EL (cell line): ENCODE measurements around the gene DNM3.
"Not testable (repeated sequence)": the region's sequence is repeated elsewhere in the genome, so short reads cannot be mapped to it uniquely, and the experiment has no call there.

Source experiments
- DNase-seq: peaks from one replicate; pipeline ENCODE4 v3.0.0-alpha.2; 2016

Gene DNM3

DNA sequence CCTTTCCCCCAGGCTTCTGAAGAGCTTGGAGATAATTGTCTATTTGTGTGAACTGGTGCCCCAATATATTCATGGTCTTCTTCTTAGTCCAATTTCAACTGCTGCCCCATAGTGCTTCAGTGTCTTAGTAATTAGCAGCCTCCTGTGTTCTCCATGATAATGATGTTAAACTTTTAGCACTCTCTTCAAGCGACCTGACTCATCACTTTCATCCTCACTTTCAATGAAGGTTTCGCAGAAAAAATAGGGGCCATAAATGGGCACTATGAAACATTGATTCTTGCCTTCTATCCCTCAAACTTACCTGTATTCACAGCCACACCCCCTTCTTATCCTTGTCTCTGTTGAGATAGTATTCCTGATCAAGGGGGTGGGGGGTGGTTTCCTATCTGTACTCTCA, 210.6 kb downstream of the DNM3 start:
- DNase-seq: no peak

DNA sequence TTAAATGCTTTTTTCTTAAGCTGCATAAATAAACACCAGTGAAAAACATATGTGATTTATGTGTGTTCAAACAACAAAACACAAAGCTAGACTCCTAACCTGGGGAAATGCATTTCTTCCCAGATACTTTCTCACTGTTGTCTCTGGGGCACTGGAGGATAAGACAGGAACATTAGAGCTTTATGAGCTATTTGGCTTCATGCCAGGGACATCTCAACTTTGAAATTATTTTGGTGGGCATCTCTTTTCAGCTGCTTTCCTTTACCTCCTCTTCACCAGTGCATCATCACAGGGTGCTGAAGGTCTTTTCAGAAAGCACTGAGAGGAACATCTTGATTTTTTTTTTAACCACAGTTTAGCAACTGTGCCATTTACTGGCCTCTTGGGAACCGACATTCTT, 212.9 kb downstream of the DNM3 start:
- DNase-seq: no peak

DNA sequence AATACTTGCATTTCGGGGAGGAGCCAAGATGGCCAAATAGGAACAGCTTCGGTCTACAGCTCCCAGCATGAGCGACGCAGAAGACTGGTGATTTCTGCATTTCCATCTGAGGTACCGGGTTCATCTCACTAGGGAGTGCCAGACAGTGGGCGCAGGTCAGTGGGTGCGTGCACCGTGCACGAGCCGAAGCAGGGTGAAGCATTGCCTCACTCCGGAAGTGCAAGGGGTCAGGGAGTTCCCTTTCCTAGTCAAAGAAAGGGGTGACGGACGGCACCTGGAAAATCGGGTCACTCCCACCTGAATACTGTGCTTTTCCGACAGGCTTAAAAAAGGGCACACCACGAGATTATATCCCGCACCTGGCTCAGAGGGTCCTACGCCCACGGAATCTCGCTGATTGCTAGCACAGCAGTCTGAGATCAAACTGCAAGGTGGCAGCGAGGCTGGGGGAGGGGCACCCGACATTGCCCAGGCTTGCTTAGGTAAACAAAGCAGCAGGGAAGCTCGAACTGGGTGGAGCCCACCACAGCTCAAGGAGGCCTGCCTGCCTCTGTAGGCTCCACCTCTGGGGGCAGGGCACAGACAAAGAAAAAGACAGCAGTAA, 214.6 kb downstream of the DNM3 start:
- DNase-seq: not testable (repeated sequence)

DNA sequence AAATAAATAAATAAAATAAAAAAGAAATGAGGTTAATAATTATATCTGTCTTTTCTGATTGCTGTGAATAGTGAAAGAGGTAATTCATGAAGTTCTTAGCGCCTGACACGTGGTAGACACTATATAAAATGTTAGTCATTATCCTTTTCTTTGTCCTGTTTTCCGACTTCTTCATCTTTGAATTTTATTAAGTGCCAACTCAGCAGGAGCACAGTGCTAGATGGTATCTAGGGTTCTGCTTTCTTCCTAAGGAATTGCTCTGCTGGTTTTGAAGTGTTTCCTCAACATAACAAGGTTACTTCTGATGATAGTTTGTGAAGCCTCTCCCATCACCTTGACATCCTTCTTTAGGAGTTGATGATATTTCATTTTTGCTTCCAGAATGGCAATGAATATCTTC, 227.0 kb downstream of the DNM3 start:
- no peak for DNase-seq

DNA sequence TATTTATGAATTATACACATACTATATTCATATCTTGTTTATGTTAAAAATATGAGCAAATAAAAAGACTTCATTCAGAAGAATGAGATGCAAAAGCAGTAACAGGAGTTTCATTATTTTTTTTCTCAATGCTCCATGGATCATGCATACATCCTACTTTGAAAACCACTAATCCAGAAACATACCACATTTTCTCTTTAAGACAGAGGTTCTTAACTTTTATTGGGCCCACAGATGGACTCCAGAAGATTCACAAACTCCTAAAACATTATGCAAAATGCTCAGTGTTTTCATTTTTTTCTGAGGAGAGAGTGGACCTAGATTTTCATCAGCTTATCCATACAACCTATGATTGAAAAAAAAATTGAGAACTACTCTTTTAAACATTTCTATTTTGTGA, 227.8 kb downstream of the DNM3 start:
- DNase-seq: no peak

DNA sequence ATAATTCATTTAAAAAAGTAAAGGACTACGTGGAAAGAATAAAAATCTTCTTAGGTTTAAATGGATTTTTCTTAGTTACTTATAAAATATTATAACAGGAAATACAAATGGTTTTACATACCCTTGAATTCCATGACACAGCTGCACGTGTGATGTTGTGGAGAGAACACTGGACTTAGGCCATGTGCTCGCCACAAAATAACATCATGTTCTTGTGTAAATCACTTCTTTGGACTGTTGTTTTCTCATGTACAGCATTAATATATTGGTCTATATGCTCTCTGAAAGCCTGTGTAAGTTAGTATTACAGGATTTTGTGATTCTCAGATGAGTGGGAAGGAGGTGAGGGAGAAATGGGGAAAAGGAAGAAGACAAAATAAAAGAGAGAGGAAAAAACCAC, 228.2 kb downstream of the DNM3 start:
- DNase-seq: no peak

DNA sequence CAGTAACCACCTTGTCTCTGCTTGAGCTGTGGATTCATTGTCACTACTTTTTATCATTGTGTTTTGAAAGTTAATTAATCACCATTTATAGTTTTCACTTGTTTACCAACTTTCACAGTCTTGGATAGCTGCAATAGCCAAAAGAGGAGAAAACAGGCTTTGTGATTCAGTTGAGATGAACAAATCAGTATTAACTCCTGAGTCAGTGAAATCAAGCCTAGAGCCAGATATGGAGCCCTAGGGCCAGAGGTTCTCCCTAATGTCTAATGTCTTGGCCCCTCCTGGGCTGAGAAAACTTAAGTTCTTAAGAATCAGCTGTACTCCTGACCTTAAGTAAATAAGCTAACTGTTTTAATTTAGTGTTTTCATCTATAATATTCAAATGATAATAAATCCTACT, 228.8 kb downstream of the DNM3 start:
- DNase-seq: no peak

DNA sequence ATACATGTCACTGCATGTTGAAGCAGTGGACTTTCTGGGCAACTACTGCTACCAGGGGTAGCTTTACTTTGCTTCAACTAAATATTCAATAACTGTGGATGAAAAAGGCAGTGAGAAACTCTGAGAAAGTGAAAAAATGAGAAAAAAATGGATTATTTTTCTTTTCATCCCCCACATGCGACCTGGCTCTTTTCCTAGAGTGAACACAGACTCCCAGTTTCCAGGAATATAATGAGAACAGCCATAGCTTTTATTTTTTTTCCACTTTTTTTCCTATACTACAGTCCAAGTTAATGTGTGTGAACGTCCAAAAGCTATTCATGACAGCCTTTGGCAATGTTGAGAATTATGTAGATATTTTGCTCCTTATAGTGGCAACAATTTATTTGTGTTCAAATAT, 230.4 kb downstream of the DNM3 start:
- no peak for DNase-seq

DNA sequence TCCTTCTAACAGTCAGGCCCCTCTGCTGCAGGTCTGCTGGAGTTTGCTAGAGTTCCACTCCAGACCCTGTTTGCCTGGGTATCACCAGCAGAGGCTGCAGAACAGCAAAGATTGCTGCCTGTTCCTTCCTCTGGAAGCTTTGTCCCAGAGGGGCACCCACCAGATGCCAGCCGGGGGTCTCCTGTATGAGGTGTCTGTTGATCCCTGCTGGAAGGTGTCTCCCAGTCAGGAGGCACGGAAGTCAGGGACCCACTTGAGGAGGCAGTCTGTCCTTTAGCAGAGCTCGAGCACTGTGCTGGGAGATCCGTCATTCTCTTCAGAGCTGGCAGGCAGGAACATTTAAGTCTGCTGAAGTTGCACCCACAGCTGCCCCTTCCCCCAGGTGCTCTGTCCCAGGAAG, 238.6 kb downstream of the DNM3 start:
- DNase-seq: not testable (repeated sequence)

DNA sequence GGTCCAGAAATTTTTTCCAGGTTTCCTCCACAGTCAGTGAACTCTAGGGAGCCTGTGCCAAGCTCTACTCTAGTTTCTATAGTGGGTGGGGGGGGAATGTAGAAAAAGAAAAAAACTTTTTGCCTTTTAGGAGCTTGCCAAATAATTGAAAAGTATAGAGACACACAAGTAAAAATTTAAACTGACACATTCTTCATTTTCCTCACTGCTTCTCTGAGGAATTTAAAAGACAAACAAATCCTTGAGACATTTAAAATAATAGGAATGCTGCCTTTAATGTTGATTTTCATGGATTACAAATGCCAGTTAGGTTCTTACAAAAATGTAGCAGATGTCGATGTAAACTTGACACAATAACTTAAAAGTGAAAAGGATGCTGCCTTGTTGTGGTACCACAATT, 241.9 kb downstream of the DNM3 start:
- DNase-seq: no peak

DNA sequence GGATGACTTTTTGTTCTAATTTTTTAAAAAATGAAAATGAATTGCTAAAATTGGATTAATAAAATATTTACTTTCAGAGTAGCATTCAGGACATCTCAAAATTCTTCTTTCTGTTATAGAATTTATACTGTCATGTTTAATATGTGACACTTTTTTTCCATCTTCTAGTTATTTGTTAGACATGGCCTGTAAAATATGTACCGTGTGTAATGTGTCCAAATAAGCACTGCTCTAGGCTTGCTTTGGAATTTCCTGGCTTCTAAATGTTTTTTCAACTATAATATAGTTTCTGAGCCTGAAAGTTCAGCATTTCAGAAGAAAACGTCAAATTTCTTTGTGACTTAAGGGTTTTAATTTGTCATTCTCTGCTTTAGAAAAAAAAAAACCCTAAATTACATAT, 243.6 kb downstream of the DNM3 start:
- no peak for DNase-seq

DNA sequence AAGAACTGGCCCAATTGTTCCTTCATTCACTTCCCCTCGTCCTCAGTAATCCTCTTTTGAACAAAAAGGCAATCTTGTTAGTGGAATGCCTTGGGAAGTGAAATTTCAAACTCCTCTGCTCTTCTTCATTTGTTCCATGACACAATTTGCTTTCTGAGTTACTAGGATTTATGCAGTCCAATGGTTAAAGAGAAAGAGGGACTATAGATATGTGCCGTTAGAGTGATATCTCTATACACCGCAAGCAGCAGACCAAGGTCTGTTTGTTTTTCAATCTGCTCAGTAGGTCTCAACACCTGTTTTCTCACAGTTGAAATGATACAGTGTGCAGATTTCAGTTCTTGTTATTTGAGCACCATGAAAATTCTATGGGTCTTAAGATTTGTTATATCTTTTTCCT, 244.0 kb downstream of the DNM3 start:
- DNase-seq: no peak

DNA sequence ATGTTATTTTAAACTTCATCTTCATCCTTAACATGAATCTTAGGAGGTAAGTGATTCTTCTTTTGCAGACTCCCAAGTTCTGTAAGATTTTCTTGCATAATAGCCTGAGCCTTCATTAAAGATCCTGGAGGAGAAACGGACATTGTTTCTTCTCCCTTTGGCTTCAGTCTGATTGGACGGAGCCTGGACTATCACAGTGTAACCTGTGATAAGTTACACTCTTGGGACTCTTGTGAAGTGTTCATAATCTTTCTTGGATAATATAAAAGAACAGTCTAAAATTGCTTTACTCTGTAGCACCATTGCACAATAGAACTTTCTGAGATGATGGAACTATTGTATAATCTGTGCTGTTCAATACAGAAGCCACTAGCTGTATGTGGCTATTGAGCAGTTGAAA, 244.8 kb downstream of the DNM3 start:
- no peak for DNase-seq

DNA sequence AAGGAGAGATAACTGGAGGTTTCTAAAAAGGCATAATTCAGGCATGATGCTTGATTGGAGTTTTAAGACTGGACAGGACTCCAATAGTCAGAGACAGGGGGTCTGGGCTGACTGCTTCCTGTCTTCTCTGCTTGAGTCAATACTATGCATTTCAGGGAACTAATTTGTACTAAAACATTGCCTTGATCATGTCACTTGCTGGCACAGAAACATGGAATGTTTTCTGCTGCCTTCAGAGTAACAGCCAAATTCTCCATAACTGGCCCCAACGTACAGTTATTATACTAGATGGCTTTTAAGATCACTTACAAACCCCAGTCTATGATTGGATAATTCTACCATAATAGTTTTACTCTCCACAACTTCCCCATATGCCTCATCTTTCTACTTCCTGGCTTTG, 247.0 kb downstream of the DNM3 start:
- DNase-seq: no peak

DNA sequence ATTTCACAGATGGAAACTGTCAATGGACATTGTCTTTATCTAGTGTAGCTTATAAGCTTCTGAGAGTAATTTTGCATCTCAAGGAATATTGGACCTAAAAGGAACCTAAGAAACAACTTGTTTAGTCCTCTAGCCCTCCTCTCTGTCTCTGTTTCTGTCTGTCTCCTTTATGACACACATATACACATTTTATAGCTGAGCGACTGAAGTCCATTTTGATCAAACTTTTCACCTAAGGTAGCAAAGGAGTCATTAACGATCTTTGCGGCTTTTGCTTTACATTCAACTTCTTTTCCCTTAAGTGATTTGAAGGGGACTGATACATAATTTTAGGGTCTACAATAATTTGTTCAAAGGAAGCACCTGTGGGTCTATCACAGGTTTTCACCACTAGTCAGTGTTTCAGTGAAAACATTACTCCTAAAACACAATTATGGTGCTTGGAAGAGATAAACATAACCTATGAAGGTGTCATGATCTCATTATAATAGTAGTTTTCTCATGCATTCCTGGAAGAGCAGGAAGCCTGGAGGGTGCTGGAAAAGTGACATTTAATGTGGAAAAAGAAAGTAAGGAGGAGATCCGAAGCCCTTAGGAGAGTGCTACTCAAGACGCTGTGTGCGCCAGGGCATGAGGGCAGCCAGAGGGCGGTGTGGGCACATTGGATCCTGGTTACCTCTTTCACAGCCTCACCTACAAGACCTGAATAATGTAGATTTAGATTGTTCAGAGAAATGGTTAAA, 248.6 kb downstream of the DNM3 start:
- peak; percentile 35 for DNase-seq

DNA sequence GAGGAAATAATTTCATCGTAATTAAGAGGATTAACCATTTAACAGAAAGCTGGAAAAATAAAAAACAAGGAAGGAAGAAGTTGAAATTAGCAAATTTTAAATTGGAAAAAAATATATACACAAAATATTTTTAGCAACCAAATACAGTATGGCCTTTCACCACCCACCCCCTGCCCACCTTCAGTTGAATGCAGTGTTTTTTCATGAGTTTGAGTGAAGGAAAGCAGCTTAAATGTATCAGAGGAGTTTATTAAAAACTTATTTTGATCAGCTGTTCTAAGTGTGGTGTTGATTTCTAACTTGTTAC, 249.2 kb downstream of the DNM3 start:
- no peak for DNase-seq

DNA sequence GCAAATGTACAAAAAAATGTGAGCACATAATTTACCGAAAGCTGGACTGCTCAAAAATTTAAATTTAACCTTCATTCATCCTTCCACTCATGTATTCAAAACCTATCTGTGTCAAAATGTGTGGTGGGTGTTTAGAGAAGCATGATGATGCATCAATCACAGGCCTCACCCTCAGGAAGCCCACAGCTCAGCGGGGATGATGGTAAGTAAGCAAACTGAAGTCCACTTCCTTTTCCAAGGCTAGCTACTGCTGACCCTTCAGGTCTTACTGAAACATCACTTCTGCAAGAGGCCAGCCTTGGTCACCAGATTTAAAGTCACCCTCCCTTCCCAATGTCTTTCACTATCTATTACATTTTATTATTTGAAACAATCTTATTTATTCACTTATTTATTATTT, 254.5 kb downstream of the DNM3 start:
- no peak for DNase-seq

DNA sequence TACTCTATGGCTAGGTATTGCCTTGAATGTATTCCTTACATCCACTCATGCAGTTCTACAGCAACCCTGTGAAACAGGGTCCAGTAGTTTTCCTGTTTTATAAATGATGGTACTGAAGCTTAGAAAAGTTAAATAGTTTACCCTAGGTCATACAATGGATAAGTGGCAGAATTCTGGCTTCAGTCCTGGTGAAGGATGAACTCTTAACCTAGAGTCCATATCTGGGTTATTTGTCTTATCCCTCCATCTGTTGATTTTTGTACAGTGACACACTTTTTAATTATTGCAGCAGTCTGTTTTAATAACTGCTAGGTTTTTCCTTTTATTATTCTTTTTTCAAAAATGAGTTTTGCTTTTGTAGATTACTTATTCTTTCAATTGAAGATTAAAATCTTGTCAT, 263.9 kb downstream of the DNM3 start:
- DNase-seq: no peak

DNA sequence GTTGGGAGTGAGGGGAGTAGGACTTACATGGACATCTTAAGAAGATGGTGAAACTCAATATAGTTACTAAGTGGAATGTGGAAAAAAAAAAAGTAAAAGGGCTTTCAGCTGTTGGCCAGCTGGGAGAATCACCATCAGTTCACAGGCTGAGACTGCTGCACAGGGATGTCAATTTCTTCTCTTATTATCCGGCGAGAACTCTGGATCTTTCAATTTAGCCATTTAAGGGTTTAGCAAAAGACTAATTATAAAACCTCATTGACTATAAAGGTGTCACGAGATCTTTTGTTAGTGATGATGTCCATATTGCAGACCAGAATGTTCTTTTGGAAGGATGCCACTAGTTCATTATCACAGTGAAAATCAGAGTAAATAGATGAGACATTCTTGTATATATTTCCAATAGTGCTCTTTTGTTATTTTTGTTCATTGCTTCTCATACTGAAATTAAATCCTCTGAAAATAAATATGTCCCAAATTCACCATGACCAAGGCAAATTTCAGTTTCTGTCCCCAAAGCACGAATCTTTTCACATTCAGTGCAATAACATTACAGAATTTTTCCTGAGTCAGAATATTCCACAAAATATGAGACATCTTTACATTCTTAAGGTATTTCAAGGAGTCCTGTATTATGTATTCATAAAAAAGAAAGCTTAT, 266.1 kb downstream of the DNM3 start:
- DNase-seq: no peak

DNA sequence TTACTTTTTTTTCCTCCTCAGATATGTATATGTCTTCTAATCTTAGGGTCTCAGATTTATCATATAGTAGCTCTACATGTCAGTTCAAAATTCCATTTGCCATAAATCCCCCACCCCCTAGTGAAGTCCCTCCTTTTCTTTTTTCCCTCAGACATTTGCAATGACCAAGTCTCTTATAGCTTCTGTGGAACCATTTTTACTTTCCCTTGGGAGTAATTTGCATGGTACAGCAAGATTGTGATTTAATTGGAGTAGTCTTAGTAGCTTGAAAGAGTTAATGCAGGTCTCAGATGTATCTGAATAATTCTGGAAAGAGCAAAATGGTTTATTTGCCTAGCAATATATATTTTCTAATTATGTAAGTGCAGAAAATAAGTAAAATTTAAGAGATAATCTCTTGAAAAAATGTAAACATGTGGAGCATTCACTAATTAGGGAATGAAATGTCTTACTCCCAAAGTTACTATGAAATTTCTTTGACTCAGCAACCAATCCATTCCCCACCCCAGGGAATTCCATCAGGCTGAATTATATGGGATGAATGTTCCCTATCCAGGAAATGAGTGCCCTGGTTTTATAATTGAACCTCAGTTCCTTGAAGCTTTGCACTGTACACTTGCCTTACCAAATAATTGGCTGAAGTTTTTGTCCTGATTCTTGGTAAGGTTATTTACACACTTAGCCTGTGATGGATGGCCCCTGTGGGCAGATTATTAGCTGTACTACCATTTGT, 267.0 kb downstream of the DNM3 start:
- DNase-seq: peak; percentile 51

DNA sequence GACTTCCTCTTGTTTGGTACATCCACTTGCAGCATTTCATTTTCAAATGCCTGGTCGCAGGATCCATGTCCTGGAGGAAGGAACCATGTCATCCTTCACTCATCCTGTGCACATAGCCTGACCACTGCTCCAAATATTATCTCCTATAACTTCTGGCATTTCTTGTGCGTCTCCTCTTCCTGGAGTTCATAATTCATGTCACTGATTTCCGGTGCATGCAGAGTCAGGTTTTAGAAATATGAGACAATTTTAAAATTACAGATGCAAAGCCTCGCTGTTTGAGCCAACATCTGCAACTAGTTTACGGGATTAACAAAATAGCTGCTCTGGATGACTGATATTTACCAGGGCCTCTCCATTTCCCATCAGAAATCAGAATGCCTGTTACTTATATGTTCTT, 268.1 kb downstream of the DNM3 start:
- DNase-seq: peak; percentile 33

DNA sequence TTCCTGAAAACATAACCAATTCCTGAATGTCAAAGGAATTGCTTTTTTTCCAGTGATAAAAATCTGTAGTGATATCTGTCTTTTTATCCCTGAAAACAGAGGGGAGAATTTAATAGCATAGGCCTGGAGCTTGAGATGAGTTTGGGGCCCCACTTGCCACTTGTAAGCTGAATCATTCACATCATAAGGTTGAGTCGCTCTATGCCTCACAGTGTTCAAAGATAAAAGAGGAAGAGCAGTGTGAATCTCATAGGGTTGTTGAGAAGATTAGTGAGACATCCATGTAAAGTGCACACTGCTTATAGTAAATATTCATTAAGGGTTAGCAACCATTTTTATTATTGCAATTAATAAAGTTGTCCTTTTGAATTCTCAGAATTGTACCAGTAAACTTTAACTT, 271.3 kb downstream of the DNM3 start:
- DNase-seq: no peak

DNA sequence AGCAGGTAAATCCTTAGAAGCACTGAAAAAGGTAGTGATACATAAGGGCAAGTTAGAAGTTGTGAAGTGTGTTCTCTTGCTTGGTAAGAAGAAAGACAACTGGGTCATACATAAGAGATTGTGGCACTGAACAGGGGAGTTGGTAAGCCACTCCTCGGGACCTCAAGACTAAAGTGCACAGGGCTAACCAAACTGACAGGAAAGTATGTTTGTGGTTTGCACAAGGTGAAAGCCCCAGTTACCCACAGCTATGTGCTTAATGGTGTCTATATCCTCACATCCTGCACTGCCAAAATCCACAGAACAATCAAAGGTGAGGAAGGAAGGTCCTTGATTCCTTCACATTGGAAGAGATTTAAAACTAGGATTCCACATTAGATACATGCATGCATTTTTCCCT, 276.5 kb downstream of the DNM3 start:
- no peak for DNase-seq

DNA sequence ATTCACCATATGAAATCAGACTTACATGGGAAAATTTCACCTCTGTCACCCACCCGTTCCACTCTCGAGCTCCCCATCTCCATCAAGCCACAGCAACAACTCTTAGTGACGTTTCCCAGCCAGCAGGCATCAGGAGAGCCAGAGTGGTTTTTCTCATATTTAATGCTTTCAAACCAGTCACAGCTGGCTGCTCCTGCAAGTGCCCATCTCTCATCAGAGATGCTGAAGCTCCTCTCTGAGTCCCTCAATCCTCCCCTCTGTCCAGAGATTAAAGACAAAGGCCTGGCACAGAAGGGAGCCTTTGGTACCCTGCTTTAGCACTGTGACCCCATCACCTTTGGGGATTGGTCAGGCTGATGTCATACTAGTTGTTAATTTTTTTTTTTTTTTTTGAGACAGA, 277.3 kb downstream of the DNM3 start:
- DNase-seq: no peak
